DOHH2 (cell line): Measurements from ENCODE around the gene SNCG.
"Not testable (repeated sequence)": the region's sequence is repeated elsewhere in the genome, so short reads cannot be mapped to it uniquely, and the experiment has no call there.

Experiments used
- H3F3A ChIP-seq: fragments of 200-600 bp; sonication (generic), shearing (Covaris generic); 2 replicates; pipeline ENCODE4 v1.6.0; 2016; ENCODE audit warnings: antibody characterized with exemption, mild to moderate bottlenecking; ENCODE audit not compliant: control insufficient read depth, insufficient read depth
- H3K27ac ChIP-seq: fragments of 200-600 bp; sonication (generic); 2 replicates; pipeline ENCODE4 v1.5.1; 2014; ENCODE audit warnings: low read depth, mild to moderate bottlenecking, low read length, moderate library complexity
- H3K27me3 ChIP-seq: fragments of 200-600 bp; sonication (generic); 2 replicates; pipeline ENCODE4 v1.6.1; 2014; ENCODE audit warnings: mild to moderate bottlenecking, low read length, mixed read lengths; ENCODE audit not compliant: control insufficient read depth
- H3K36me3 ChIP-seq: fragments of 200-600 bp; sonication (generic); 2 replicates; pipeline ENCODE4 v1.6.1; 2014; ENCODE audit warnings: mild to moderate bottlenecking, low read length, moderate library complexity, mixed read lengths; ENCODE audit not compliant: control insufficient read depth
- H3K4me1 ChIP-seq: fragments of 200-600 bp; sonication (generic); 2 replicates; pipeline ENCODE4 v1.6.1; 2014; ENCODE audit warnings: mild to moderate bottlenecking, low read length, mixed read lengths; ENCODE audit not compliant: control insufficient read depth
- H3K4me2 ChIP-seq: fragments of 200-600 bp; sonication (generic); 2 replicates; pipeline ENCODE4 v1.6.0; 2014; ENCODE audit warnings: mild to moderate bottlenecking, low read length, moderate library complexity
- H3K4me3 ChIP-seq: fragments of 200-600 bp; sonication (generic); 2 replicates; pipeline ENCODE4 v1.5.1; 2014; ENCODE audit warnings: mild to moderate bottlenecking, low read length, mixed read lengths
- H3K79me2 ChIP-seq: fragments of 200-600 bp; sonication (generic); 2 replicates; pipeline ENCODE4 v1.6.1; 2014; ENCODE audit warnings: mild to moderate bottlenecking, low read length, mixed read lengths; ENCODE audit not compliant: control insufficient read depth
- H3K9me2 ChIP-seq: fragments of 200-600 bp; sonication (generic); replicated peaks from 2 replicates; pipeline ENCODE4 v1.6.1; 2014; ENCODE audit warnings: mild to moderate bottlenecking, low read length, mixed read lengths; ENCODE audit not compliant: control insufficient read depth
- H3K9me3 ChIP-seq: fragments of 200-600 bp; sonication (generic); 2 replicates; pipeline ENCODE4 v1.6.1; 2014; ENCODE audit warnings: antibody characterized with exemption, low read length, mixed read lengths; ENCODE audit not compliant: control insufficient read depth, insufficient read depth
- H4K20me1 ChIP-seq: fragments of 200-600 bp; sonication (generic); 2 replicates; pipeline ENCODE4 v1.6.0; 2014; ENCODE audit warnings: low read depth, mild to moderate bottlenecking, antibody characterized with exemption, low read length, moderate library complexity; ENCODE audit not compliant: control insufficient read depth, insufficient read depth
- CTCF ChIP-seq: fragments of 200-600 bp; sonication (generic); IDR thresholded peaks from one replicate; pipeline ENCODE4 v1.5.1; 2014; ENCODE audit warnings: antibody characterized with exemption, mild to moderate bottlenecking, low read depth, low read length; ENCODE audit not compliant: poor library complexity, severe bottlenecking
- EZH2phosphoT487 ChIP-seq: fragments of 200-600 bp; sonication (generic); IDR thresholded peaks from 2 replicates; pipeline ENCODE4 v1.6.1; 2017; ENCODE audit warnings: borderline replicate concordance, mild to moderate bottlenecking, antibody characterized with exemption, low read length, moderate library complexity, mixed read lengths

The SNCG gene

GRCh38 chr10:86932674-86933073, 25.7 kb upstream of the SNCG start:
- Histone ChIP-seq H3K27ac (no peak overlapping the region), H3K36me3 (no peaks in the 10 kb centered on the region), H3K27me3 (peaks cover 8% of the 10 kb centered on the region; the same call in 1 of the 2 replicates), H4K20me1 (no peaks in the 10 kb centered on the region), H3K79me2 (no peaks in the 10 kb centered on the region), H3K9me3 (no peaks in the 10 kb centered on the region), H3F3A (no peaks in the 10 kb centered on the region), H3K4me1 (no peaks in the 10 kb centered on the region), H3K4me2 (no peak overlapping the region), H3K9me2 (no peaks in the 10 kb centered on the region), H3K4me3 (no peak overlapping the region)
- no peak for TF ChIP-seq CTCF
- no peak for TF ChIP-seq EZH2phosphoT487

GRCh38 chr10:86934162-86934711, 24.2 kb upstream of the SNCG start:
- H3K9me2 ChIP-seq, H3K4me2 ChIP-seq, H4K20me1 ChIP-seq, H3K36me3 ChIP-seq, H3F3A ChIP-seq, H3K27me3 ChIP-seq, H3K4me3 ChIP-seq, H3K4me1 ChIP-seq, H3K79me2 ChIP-seq, H3K9me3 ChIP-seq, H3K27ac ChIP-seq: not testable (repeated sequence)

GRCh38 chr10:86936661-86937501, 21.5 kb upstream of the SNCG start:
- Histone ChIP-seq H3F3A (no peaks in the 10 kb centered on the region), H3K4me3 (no peak overlapping the region), H3K4me1 (no peaks in the 10 kb centered on the region), H3K27ac (no peak overlapping the region), H3K36me3 (no peaks in the 10 kb centered on the region), H4K20me1 (no peaks in the 10 kb centered on the region), H3K4me2 (no peak overlapping the region), H3K27me3 (peaks cover 8% of the 10 kb centered on the region; the same call in 1 of the 2 replicates), H3K9me2 (no peaks in the 10 kb centered on the region), H3K9me3 (no peaks in the 10 kb centered on the region), H3K79me2 (no peaks in the 10 kb centered on the region)
- no peak for TF ChIP-seq CTCF

GRCh38 chr10:86937502-86938154, 20.8 kb upstream of the SNCG start:
- Histone ChIP-seq H3K4me2 (no peak overlapping the region), H3F3A (no peaks in the 10 kb centered on the region), H3K9me2 (no peaks in the 10 kb centered on the region), H3K27me3 (0 out of 2 replicates have a peak, but pooled peaks cover 3% of the 10 kb centered on the region), H3K36me3 (no peaks in the 10 kb centered on the region), H3K79me2 (no peaks in the 10 kb centered on the region), H3K4me1 (no peaks in the 10 kb centered on the region), H3K9me3 (no peaks in the 10 kb centered on the region), H3K4me3 (no peak overlapping the region), H3K27ac (no peak overlapping the region), H4K20me1 (no peaks in the 10 kb centered on the region)
- no peak for TF ChIP-seq CTCF
- no peak for TF ChIP-seq EZH2phosphoT487
